Upper lobe of left lung (tissue), 6 donors: ENCODE results near the gene ANKMY1. TPM values are rescaled to one million over a fixed set of nuclear protein-coding genes. Genes with fewer than 3 reads are reported as not detected.
A peak's percentile ranks its signal among the peaks of the same experiment; 100 is the strongest.
"Not testable (repeated sequence)": the region's sequence is repeated elsewhere in the genome, so short reads cannot be mapped to it uniquely, and the experiment has no call there.

ENCODE experiments used
- ATAC-seq, 2 donors: fragments of 200-7000 bp; cut with Tn5 transposase; one replicate each; pipeline ENCODE4 v1.9.1; 2022; ENCODE audit warnings: mild to moderate bottlenecking in 2 of 2, moderate library complexity in 2 of 2; ENCODE audit not compliant: low FRiP score in 2 of 2
- DNase-seq, 2 donors: peaks; one replicate each; pipeline ENCODE4 v3.0.0-alpha.2; 2019 to 2020
- H3K27ac ChIP-seq, 4 donors: fragments of 200-600 bp; sonication (generic); one replicate each; pipeline ENCODE4 v1.5.1; 2016 to 2019
- H3K27me3 ChIP-seq, 4 donors: fragments of 200-600 bp; sonication (generic); one replicate each; pipeline ENCODE4 v1.5.1; 2017 to 2019
- H3K36me3 ChIP-seq, 4 donors: fragments of 200-600 bp; sonication (generic); one replicate each; pipeline ENCODE4 v1.5.1; 2016 to 2019
- H3K4me1 ChIP-seq, 4 donors: fragments of 200-600 bp; sonication (generic); one replicate each; pipeline ENCODE4 v1.5.1; 2018 to 2019
- H3K4me3 ChIP-seq, 4 donors: fragments of 200-600 bp; sonication (generic); one replicate each; pipeline ENCODE4 v1.5.1; 2017 to 2019; ENCODE audit warnings: mild to moderate bottlenecking in 2 of 4, moderate library complexity in 1 of 4
- H3K9me3 ChIP-seq, 4 donors: fragments of 200-600 bp; sonication (generic); one replicate each; pipeline ENCODE4 v1.5.1; 2018 to 2019
- EP300 ChIP-seq, 4 donors: sonication (generic); formaldehyde crosslinking; IDR thresholded peaks; one replicate each; pipeline ENCODE4 v1.5.1; 2017; ENCODE audit warnings: antibody characterized with exemption in 4 of 4, control low read depth in 2 of 4
- POLR2A ChIP-seq, 4 donors: fragments of 450-650 bp; IDR thresholded peaks; one replicate each; pipeline ENCODE4 v1.5.1; 2016 to 2017; ENCODE audit warnings: antibody characterized with exemption in 4 of 4, mild to moderate bottlenecking in 2 of 4
- POLR2AphosphoS5 ChIP-seq, 2 donors: sonication (generic); formaldehyde crosslinking; IDR thresholded peaks; one replicate each; pipeline ENCODE4 v1.5.1; 2017; ENCODE audit warnings: antibody characterized with exemption in 2 of 2
- WGBS, 2 donors: methylation state at CpG; one replicate each; pipeline ENCODE4 v1.1.5; 2017 to 2018; 5-methylcytosine and 5-hydroxymethylcytosine counted together
- total RNA-seq, 6 donors: library from RNA; depleted of rRNA in 4 of 6; stranded (reverse); fragments of >200 nt in 4 of 6; gene quantifications; one replicate each; pipeline versions ENCODE4 v1.1.0 to v1.2.1, GENCODE V29; 2016 to 2021
- TF ChIP-seq, protein P1 (sequence below), 6 experiments: fragments of 450-650 bp in 4 of 6; fragments of 200-600 bp in 2 of 6; sonication (generic) in 2 of 6; IDR thresholded peaks; one replicate each; pipeline ENCODE4 v1.5.1; 2016 to 2019; ENCODE audit warnings: antibody characterized with exemption in 6 of 6
- donor health status: DM: no; HTN: no; CAD: no; lungs with moderate emphysema.
- donor health status: DM: no; HTN: yes; CAD: no; lungs with severe emphysema.

ANKMY1 gene
- total RNA-seq, 6 donors from 2014 or later = 23.7 to 97.4 (median 26.9) TPM

DNA sequence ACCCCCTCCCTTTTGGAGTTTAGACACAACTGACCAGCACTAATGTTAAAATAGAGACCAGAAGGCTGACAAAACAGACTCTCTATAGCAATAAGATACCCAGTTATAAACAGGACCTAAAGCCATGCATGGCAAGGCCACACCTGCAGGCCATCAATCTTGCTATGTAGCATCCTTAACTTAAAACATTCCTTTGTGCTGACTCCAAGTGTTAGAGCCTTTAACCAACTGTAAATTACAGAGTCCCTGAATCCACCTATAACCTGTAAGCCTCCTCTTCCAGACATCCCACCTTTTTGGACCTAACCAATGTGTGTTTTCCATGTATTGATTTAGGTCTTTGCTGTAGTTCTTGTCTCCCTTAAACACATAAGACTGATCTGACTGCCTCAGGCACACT, 17.9 kb downstream of the ANKMY1 start:
- TF ChIP-seq POLR2AphosphoS5 (IDR thresholded peaks at IDR 0.05) = no peak
- no peak for TF ChIP-seq EP300 (IDR thresholded peaks at IDR 0.05)
- no peak for TF ChIP-seq POLR2A (IDR thresholded peaks at IDR 0.05)
- TF ChIP-seq, protein P1, sequence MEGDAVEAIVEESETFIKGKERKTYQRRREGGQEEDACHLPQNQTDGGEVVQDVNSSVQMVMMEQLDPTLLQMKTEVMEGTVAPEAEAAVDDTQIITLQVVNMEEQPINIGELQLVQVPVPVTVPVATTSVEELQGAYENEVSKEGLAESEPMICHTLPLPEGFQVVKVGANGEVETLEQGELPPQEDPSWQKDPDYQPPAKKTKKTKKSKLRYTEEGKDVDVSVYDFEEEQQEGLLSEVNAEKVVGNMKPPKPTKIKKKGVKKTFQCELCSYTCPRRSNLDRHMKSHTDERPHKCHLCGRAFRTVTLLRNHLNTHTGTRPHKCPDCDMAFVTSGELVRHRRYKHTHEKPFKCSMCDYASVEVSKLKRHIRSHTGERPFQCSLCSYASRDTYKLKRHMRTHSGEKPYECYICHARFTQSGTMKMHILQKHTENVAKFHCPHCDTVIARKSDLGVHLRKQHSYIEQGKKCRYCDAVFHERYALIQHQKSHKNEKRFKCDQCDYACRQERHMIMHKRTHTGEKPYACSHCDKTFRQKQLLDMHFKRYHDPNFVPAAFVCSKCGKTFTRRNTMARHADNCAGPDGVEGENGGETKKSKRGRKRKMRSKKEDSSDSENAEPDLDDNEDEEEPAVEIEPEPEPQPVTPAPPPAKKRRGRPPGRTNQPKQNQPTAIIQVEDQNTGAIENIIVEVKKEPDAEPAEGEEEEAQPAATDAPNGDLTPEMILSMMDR (IDR thresholded peaks at IDR 0.05) = no peak
- no peak overlapping the region for H3K4me3 ChIP-seq
- DNase-seq (no peak), ATAC-seq (no peak)
- no peaks in the 10 kb centered on the region for H3K4me1 ChIP-seq
- no peaks in the 10 kb centered on the region for H3K27me3 ChIP-seq
- peaks cover 0 to 28% (median 15%) of the 10 kb centered on the region in 4 donors for H3K36me3 ChIP-seq
- H3K9me3 ChIP-seq = no peaks in the 10 kb centered on the region
- H3K27ac ChIP-seq = no peak overlapping the region

DNA sequence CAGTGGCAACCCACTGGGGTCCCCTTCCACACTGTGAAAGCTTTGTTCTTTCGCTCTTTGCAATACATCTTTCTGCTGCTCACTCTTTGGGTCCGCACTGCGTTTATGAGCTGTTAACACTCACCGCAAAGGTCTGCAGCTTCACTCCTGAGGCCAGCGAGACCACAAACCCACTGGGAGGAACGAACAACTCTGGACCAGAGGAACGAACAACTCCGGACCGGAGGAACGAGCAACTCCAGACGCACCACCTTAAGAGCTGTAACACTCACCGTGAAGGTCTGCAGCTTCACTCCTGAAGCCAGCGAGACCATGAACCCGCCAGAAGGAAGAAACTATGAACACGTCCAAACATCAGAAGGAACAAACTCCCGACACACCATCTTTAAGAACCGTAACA, 18.7 kb downstream of the ANKMY1 start:
- H3K36me3 ChIP-seq = peaks cover 0 to 28% (median 15%) of the 10 kb centered on the region in 4 donors
- H3K27me3 ChIP-seq = not testable (repeated sequence)

DNA sequence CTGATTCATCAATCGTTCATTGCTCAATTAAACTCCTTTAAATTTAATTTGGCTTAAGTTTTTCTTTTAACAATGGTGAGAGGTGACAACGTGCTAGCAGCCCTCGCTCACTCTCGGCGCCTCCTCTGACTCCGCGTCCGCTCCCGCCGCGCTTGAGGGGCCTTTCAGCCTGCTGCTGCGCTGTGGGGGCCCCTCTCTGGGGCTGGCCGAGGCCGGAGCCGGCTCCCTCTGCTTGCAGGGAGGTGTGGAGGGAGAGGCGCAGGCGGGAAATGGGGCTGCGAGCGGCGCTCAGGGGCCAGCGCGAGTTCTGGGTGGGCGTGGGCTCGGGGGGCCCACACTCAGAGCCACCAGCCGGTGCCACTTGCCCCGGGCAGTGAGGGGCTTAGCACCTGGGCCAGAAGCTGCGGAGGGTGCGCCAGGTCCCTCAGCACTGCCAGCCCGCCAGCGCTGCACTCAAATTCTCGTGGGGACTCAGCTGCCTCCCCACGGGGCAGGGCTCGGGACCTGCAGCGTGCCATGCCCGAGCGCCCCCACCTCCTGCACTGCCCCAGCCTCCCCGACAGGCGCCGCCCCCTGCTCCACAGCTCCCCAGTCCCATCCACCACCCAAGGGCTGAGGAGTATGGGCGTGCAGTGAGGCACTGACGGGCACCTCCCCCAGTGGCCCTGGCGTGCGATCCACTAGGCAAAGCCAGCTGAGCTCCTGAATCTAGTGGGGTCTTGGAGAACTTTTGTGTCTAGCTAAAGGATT, 19.6 kb downstream of the ANKMY1 start:
- no peaks in the 10 kb centered on the region for H3K27me3 ChIP-seq
- DNase-seq = peak in 1 of 2 donors; percentile 79
- H3K9me3 ChIP-seq = no peaks in the 10 kb centered on the region
- ATAC-seq = no peak
- H3K27ac ChIP-seq = no peak overlapping the region
- H3K36me3 ChIP-seq = peaks cover 0 to 28% (median 13%) of the 10 kb centered on the region in 4 donors
- H3K4me1 ChIP-seq = no peaks in the 10 kb centered on the region
- 97% methylated on average over 17 to 43 of the region's 43 CpGs for WGBS, 2 donors
- no peak overlapping the region for H3K4me3 ChIP-seq
- TF ChIP-seq POLR2AphosphoS5 (IDR thresholded peaks at IDR 0.05) (no peak), POLR2A (IDR thresholded peaks at IDR 0.05) (no peak), EP300 (IDR thresholded peaks at IDR 0.05) (no peak)
- TF ChIP-seq, protein P1 (IDR thresholded peaks at IDR 0.05) = no peak

More for the DNA sequence above, 18.7 kb downstream of the ANKMY1 start:
- not testable (repeated sequence) for ATAC-seq, H3K9me3 ChIP-seq, H3K4me1 ChIP-seq, H3K27ac ChIP-seq, H3K4me3 ChIP-seq, DNase-seq
- 96 to 97% methylated on average over 15 to 17 of the region's 17 CpGs for WGBS, 2 donors

DNA sequence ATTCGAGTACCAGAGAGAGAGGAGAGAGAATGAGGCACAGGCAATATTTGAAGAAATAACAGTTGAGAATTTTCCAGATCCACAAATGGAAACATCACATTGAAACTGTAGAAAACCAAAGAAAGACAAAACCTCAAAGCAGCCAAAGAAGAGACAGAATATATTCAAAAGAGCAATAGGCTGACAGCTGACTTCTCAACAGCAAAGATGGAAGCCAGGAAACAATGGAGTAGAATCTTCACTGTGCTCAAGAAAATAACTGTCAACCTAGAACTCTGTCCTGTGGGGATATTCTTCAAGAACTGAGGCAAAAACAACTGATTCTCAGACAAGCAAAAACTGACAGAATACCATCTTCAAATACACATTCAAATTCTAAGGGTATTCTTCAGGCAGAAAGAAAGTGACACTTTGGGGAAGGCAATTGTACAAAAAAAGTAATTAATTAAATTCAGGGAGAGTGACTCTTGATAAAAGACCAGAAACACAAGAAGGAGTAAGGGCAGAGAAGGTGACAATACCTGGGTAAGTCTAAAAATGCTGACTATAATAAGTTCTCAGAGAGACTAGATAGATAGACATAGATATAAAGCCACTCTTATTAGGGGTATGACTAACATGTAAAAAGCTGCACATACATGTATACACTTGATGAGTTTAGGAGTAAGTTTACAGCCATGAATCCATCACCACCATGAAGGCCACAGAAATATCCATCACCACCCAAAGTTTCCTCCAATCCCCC, 25.6 kb downstream of the ANKMY1 start:
- H3K9me3 ChIP-seq = peaks cover 6 to 19% (median 13%) of the 10 kb centered on the region in 4 donors
- no peaks in the 10 kb centered on the region for H3K27me3 ChIP-seq
- H3K36me3 ChIP-seq = peaks cover 0 to 16% (median 4%) of the 10 kb centered on the region in 4 donors
- H3K4me1 ChIP-seq = no peaks in the 10 kb centered on the region
- 91 to 95% methylated on average over 1 of the region's 1 CpG for WGBS, 2 donors
- ATAC-seq (no peak), DNase-seq (no peak)
- no peak for TF ChIP-seq POLR2AphosphoS5 (IDR thresholded peaks at IDR 0.05)
- H3K4me3 ChIP-seq = no peak overlapping the region
- no peak overlapping the region for H3K27ac ChIP-seq

DNA sequence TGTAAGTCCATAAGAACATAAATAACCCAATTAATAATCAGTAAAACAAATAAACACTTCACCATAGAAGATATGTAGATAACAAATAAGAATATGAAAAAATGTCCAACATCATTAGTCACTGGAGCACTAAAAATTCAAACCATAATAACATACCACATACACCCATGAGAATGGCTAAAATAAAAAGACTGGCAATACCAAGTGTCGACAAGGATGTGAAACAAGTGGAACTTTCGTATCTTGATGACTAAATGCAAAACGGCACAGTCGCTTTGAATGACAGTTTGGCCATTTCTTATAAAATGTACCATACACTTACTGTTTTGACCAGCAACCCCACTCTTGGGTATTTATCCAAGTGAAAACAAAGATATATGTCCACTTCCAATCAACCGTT, 26.8 kb downstream of the ANKMY1 start:
- H3K27ac ChIP-seq = no peak overlapping the region
- ATAC-seq (no peak), DNase-seq (no peak)
- WGBS, 2 donors = 95 to 99% methylated on average over 5 of the region's 5 CpGs
- H3K27me3 ChIP-seq = no peaks in the 10 kb centered on the region
- no peaks in the 10 kb centered on the region for H3K4me1 ChIP-seq
- H3K36me3 ChIP-seq = peaks cover 0 to 19% (median 4%) of the 10 kb centered on the region in 4 donors
- TF ChIP-seq, protein P1 (IDR thresholded peaks at IDR 0.05) = no peak
- no peak for TF ChIP-seq EP300 (IDR thresholded peaks at IDR 0.05)
- no peak for TF ChIP-seq POLR2A (IDR thresholded peaks at IDR 0.05)
- no peak for TF ChIP-seq POLR2AphosphoS5 (IDR thresholded peaks at IDR 0.05)
- peaks cover 6 to 19% (median 13%) of the 10 kb centered on the region in 4 donors for H3K9me3 ChIP-seq
- no peak overlapping the region for H3K4me3 ChIP-seq
